ENCODE measurements around the gene CLK2. TPM values are rescaled to one million over a fixed set of nuclear protein-coding genes. Genes with fewer than 3 reads are reported as not detected.
A peak's percentile ranks its signal among the peaks of the same experiment; 100 is the strongest.

CLK2 gene
- total and polyA plus RNA-seq, 2 of the 13 experiments (the other 11 are each of a cell fraction or from before 2014, with no cell fraction given): 20.1 to 73.5 TPM

GRCh38 chr1:155255243-155256007 lies 17.9 kb downstream of the CLK2 start, which contains the start of gene ENTREP3 (continued):
- no peak for TF ChIP-seq ZNF597 (CRISPR knock-in tag; IDR thresholded peaks at IDR 0.05)
- no peak for TF ChIP-seq STAT6 (CRISPR knock-in tag; IDR thresholded peaks at IDR 0.05; ENCODE audit: borderline replicate concordance)
- peak; percentile 57; the same call in 1 of the 2 replicates for TF ChIP-seq ELF3 (CRISPR knock-in tag; IDR thresholded peaks at IDR 0.05)
- TF ChIP-seq SMAD1 (CRISPR knock-in tag; IDR thresholded peaks at IDR 0.05; ENCODE audit: borderline replicate concordance, low read depth): peak; percentile 67; the same call in 1 of the 2 replicates
- TF ChIP-seq NFATC3 (CRISPR knock-in tag; IDR thresholded peaks at IDR 0.05): no peak
- peak; percentile 85; the same call in 1 of the 2 replicates for TF ChIP-seq UBTF (CRISPR knock-in tag; IDR thresholded peaks at IDR 0.05)
- TF ChIP-seq HMGXB3 (CRISPR knock-in tag; IDR thresholded peaks at IDR 0.05; ENCODE audit: borderline replicate concordance): peak; percentile 79
- TF ChIP-seq ZBTB38 (CRISPR knock-in tag; IDR thresholded peaks at IDR 0.05): peak; percentile 69
- peak; percentile 32 for TF ChIP-seq CBX1 (IDR thresholded peaks at IDR 0.05; ENCODE audit: low read depth)
- TF ChIP-seq TBX2 (CRISPR knock-in tag; IDR thresholded peaks at IDR 0.05; ENCODE audit: borderline replicate concordance): no peak
- no peak for TF ChIP-seq ZNF678 (CRISPR knock-in tag; IDR thresholded peaks at IDR 0.05)
- no peak for TF ChIP-seq ZNF414 (CRISPR knock-in tag; IDR thresholded peaks at IDR 0.05)

Measured in HepG2 (cell line).